Adrenal gland (tissue), 12 donors: ENCODE data around the gene GPR173. TPM values are rescaled to one million over a fixed set of nuclear protein-coding genes. Genes with fewer than 3 reads are reported as not detected.
A peak's percentile ranks its signal among the peaks of the same experiment; 100 is the strongest.

Experiments
- DNase-seq, 7 donors: peaks; one replicate each; pipeline ENCODE4 v3.0.0-alpha.2; 2019 to 2020
- H3K27ac ChIP-seq, 5 donors: fragments of 200-600 bp; sonication (generic) in 4 of 5; 1 replicate in 3 of 5; 2 replicates in 2 of 5; pipeline versions ENCODE4 v1.5.1 to v1.8.0; 2016 to 2020; ENCODE audit warnings: mild to moderate bottlenecking in 1 of 5
- H3K27me3 ChIP-seq: fragments of 200-600 bp; 2 replicates; pipeline ENCODE4 v1.8.0; 2021
- H3K36me3 ChIP-seq, 2 donors: fragments of 200-600 bp; replicated peaks in 1 of 2; 1 replicate in 1 of 2; 2 replicates in 1 of 2; pipeline versions ENCODE4 v1.5.1 to v1.8.0; 2018 to 2022
- H3K4me1 ChIP-seq, 2 donors: fragments of 200-600 bp; replicated peaks in 1 of 2; 1 replicate in 1 of 2; 2 replicates in 1 of 2; pipeline versions ENCODE4 v1.5.1 to v1.8.0; 2018 to 2021
- H3K4me3 ChIP-seq, 4 donors: fragments of 200-600 bp; sonication (generic) in 3 of 4; one replicate each; pipeline ENCODE4 v1.5.1; 2016 to 2018
- H3K9me3 ChIP-seq, 3 donors: fragments of 200-600 bp; sonication (generic) in 1 of 3; replicated peaks in 1 of 3; 1 replicate in 2 of 3; 2 replicates in 1 of 3; pipeline versions ENCODE4 v1.5.1 to v1.8.0; 2016 to 2021
- CTCF ChIP-seq, 6 experiments: fragments of 450-650 bp in 4 of 6; fragments of 200-600 bp in 2 of 6; sonication (generic) in 1 of 6; IDR thresholded peaks; 1 replicate in 5 of 6; 2 replicates in 1 of 6; pipeline versions ENCODE4 v1.5.1 to v1.8.0; 2016 to 2021; ENCODE audit warnings: antibody characterized with exemption in 6 of 6, mild to moderate bottlenecking in 2 of 6, moderate library complexity in 1 of 6
- POLR2A ChIP-seq, 2 donors: fragments of 450-650 bp; IDR thresholded peaks; one replicate each; pipeline ENCODE4 v1.6.1; 2017; ENCODE audit warnings: antibody characterized with exemption in 2 of 2, mild to moderate bottlenecking in 2 of 2, moderate library complexity in 1 of 2
- WGBS, 4 donors: extraction: QIAGEN DNeasy Blood & Tissue Kit in 2 of 4; methylation state at CpG; one replicate each; pipeline versions ENCODE4 v1.1.5 to v1.1.7; 2013 to 2017; 5-methylcytosine and 5-hydroxymethylcytosine counted together
- intact Hi-C, 2 donors: fragments of 100-400 bp; cut with DNase I; formaldehyde crosslinking; loops; one replicate each; pipeline versions ENCODE4 v1.14.1 to v1.15.0; 2022 to 2023
- polyA plus RNA-seq, 3 donors: library from polyadenylated mRNA; stranded (reverse); fragments of 200-250 nt in 2 of 3; fragments of 350-450 nt in 1 of 3; fragmentation: Illumina TruSeq in 1 of 3; extraction: RNeasy Lipid Tissue Mini Kit (QIAGEN cat#74804) in 1 of 3; gene quantifications; one replicate each; pipeline ENCODE4 v1.2.3, GENCODE V29; 2013 to 2014
- total RNA-seq, 9 donors: library from RNA; depleted of rRNA in 4 of 9; stranded (reverse); fragments of >200 nt in 4 of 9; fragments of 120-200 nt in 1 of 9; fragmentation: NEBNext Ultra II Directional in 1 of 9; extraction: Animal tissue kit (Norgen Biotek cat#: 25700) in 1 of 9; gene quantifications; one replicate each; pipeline versions ENCODE4 v1.1.0 to v1.2.4, GENCODE V29; 2013 to 2023
- donor health status: healthy with polysubstance abuse.
- donor health status: Bipolar disorder and iron deficiency.
- donor health status: DM: yes; HTN: yes; CAD: no.
- donor health status: DM: no; HTN: no; CAD: no.
- donor health status: DM: no; HTN: no; CAD: no.
- donor health status: DM: yes; HTN: yes; CAD: no.

GPR173 gene
- total and polyA plus RNA-seq, 12 donors: 0.61 to 5.0 (median 2.3) TPM

GRCh38 chrX:53084863-53085262, 36.3 kb downstream of the GPR173 start:
- Histone ChIP-seq H3K27ac (peak overlapping the region in 2 of 5 donors; percentile 93 to 97), H3K36me3 (peaks cover 0 to 9% of the 10 kb centered on the region in 2 donors), H3K9me3 (no peaks in the 10 kb centered on the region), H3K4me1 (peaks cover 7 to 27% of the 10 kb centered on the region in 2 donors), H3K4me3 (peak overlapping the region in 1 of 4 donors; percentile 30), H3K27me3 (no peaks in the 10 kb centered on the region)
- WGBS, 4 donors: 65 to 79% (median 71%) methylated on average over 9 of the region's 9 CpGs
- TF ChIP-seq CTCF (IDR thresholded peaks at IDR 0.05): no peak
- no peak for TF ChIP-seq POLR2A (IDR thresholded peaks at IDR 0.05)
- no peak for DNase-seq
- intact Hi-C loops: no loop called here

GRCh38 chrX:53085661-53086229, 37.2 kb downstream of the GPR173 start:
- Histone ChIP-seq H3K36me3 (peaks cover 0 to 9% of the 10 kb centered on the region in 2 donors), H3K9me3 (no peaks in the 10 kb centered on the region), H3K27me3 (no peaks in the 10 kb centered on the region), H3K4me1 (peaks cover 7 to 27% of the 10 kb centered on the region in 2 donors), H3K27ac (peak overlapping the region in 2 of 5 donors; percentile 86 to 93), H3K4me3 (no peak overlapping the region)
- TF ChIP-seq POLR2A (IDR thresholded peaks at IDR 0.05) (no peak), CTCF (IDR thresholded peaks at IDR 0.05) (no peak)
- intact Hi-C loops: no loop called here
- 64 to 79% (median 72%) methylated on average over 16 to 17 of the region's 17 CpGs for WGBS, 4 donors
- no peak for DNase-seq

- WGBS, 4 donors: 14 to 35% (median 29%) methylated on average over 6 of the region's 6 CpGs
- peak in 6 of 7 donors; percentile 79 to 91 (median 86) for DNase-seq
- no peaks in the 10 kb centered on the region for H3K27me3 ChIP-seq
- intact Hi-C loops: no loop called here
- H3K27ac ChIP-seq: peak overlapping the region; percentile 13 to 93 (median 81)
- H3K4me1 ChIP-seq: peaks cover 7 to 27% of the 10 kb centered on the region in 2 donors
- no peak for TF ChIP-seq CTCF (IDR thresholded peaks at IDR 0.05)
- TF ChIP-seq POLR2A (IDR thresholded peaks at IDR 0.05): no peak
- H3K9me3 ChIP-seq: no peaks in the 10 kb centered on the region
- H3K4me3 ChIP-seq: peak overlapping the region in 1 of 4 donors; percentile 8
- peaks cover 0 to 9% of the 10 kb centered on the region in 2 donors for H3K36me3 ChIP-seq
Observed at GRCh38 chrX:53086464-53086863, 37.9 kb downstream of the GPR173 start.

GRCh38 chrX:53087388-53087831, 38.8 kb downstream of the GPR173 start:
- H3K9me3 ChIP-seq: no peaks in the 10 kb centered on the region
- intact Hi-C loops: no loop called here
- no peak for DNase-seq
- H3K27me3 ChIP-seq: no peaks in the 10 kb centered on the region
- no peak overlapping the region for H3K4me3 ChIP-seq
- H3K27ac ChIP-seq: peak overlapping the region in 4 of 5 donors; percentile 81 to 93 (median 86)
- TF ChIP-seq POLR2A (IDR thresholded peaks at IDR 0.05) (no peak), CTCF (IDR thresholded peaks at IDR 0.05) (no peak)
- H3K36me3 ChIP-seq: peaks cover 0 to 9% of the 10 kb centered on the region in 2 donors
- peaks cover 7 to 27% of the 10 kb centered on the region in 2 donors for H3K4me1 ChIP-seq
- WGBS, 4 donors: 38 to 64% (median 56%) methylated on average over 3 of the region's 3 CpGs
